Stimulated activated CD8-positive, alpha-beta memory T cell treated with anti-CD3 and anti-CD28 coated beads, Interleukin-7, amount 100 ng/mL, for 48 hours (primary cell): ENCODE results near the gene HMX2.
"Not testable (repeated sequence)": the region's sequence is repeated elsewhere in the genome, so short reads cannot be mapped to it uniquely, and the experiment has no call there.

ENCODE experiments used
- DNase-seq, 2 donors: peaks; one replicate each; pipeline ENCODE4 v3.0.0-alpha.2; 2020; ENCODE audit warnings: low read depth in 1 of 2; ENCODE audit errors: extremely low read depth in 1 of 2

The HMX2 gene

DNA sequence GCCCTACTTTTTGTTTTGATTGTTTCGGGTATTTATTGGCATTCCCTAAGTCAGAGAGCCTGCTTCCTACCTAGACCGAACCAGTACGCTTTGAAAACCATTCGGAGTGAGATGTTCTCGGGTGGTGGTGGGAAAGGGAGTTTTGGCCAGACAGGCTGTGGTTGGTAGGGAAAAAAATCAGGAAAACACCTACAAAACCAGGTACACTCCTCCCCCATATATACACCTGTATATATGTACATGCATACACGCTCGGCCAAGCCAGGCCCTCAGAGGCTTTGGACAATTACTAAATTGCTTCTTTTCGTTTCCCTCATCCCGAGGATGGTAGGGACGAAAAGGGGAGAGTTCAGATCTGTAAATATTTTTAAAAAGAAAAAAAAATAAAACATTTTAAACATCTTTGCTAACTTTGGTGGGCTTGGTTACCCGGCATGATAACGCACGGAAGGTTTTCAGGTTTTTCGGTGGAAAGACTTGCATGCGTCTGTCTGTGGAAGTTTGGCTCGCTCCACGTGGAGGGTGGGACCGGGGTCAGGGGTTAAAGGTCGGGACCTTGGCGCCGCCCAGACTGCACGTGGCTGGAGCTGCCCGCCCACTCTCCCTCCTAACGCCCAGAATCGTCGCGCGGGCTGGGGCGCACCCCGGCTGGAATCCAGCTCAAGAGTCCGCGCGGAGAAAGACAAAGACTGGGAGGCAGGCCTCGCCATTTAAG lies 2.5 kb downstream of the HMX2 start:
- DNase-seq = no peak

DNA sequence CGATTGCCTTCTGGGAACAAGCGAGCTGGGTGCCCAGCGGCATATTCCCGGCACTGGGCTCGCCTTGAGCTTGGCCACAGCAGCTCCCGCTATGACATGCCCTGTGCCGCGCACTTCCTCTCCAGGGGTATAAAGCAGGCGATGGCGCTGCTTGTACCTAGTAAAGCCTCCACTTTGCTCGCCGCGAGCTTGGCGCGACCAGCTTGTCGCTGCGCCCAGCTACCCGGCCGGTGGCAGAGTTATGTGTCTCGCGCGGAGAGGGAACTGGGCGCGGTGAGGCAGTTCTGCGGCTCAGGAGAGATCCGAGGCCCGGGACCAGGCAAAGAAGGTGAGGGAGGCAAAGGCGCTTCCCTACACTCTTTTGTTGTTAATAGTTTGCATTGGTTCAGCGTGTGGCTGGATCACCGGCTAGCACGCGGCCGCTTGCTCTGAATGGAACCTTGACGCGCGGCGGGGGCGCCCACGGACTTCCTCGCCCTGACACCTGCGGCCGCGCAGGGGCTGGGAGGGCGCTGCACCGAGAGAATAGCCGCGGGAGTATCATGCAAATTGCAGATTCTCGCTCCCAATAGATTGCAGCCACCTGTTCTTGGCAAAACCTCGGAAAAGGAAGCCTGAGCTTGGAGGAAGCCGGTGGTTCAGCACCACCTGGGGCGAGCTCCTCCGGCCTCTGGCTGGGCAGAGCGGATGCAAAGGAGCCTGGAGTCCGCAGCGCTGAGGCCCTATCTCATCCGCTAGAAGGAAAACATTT lies 3.2 kb downstream of the HMX2 start:
- DNase-seq = no peak

DNA sequence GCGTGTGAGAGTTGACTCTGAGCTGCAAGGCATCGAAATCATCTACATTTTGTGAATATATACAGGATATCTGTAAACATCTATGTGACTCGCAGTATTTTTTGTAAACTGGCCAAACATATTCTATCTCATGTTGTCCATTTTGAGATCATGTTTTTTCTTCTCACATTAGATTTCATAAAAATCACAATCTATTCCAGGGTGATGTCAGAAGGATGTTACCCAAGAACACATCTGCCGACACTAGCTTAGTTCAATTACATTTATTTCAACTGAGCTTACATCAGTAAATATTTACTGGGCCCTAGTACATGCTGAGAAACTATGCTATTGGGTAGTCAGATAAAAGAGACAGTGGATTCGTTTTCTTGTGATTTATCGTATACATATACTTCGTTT lies 3.8 kb downstream of the HMX2 start:
- DNase-seq = no peak

- DNase-seq = no peak
Measured at GRCh38 chr10:123153486-123154091, 5.7 kb downstream of the HMX2 start.

GRCh38 chr10:123154092-123154710 lies 6.3 kb downstream of the HMX2 start, which contains the start of gene BUB3:
BUB3 (plus strand) TSS chr10:123154402; CDS start chr10:123154918, 516 bp downstream.
- DNase-seq = peak; percentile 89 to 95

GRCh38 chr10:123154711-123155505 lies 7.0 kb downstream of the HMX2 start:
- no peak for DNase-seq

DNA sequence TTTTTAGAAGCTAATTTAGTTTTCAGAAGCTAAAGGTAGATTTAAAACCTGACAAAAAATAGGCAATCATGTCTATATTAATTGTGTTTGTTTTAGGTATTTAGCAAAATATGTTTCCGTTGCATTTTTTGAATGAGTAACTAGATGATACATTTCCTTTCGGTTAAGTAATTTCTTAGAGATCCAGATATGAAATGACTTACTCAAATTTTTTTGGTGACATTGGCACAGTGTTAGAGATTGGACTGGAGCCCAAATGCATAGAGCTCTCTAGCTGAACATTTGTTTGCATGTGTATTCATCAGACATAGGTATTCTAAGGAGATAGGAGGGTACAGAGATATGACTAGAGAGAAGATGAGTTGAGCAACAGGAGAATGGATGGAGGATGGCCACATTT lies 8.1 kb downstream of the HMX2 start:
- DNase-seq = no peak

- DNase-seq = no peak
Measured at GRCh38 chr10:123157210-123157609, 9.3 kb downstream of the HMX2 start.

GRCh38 chr10:123158682-123159081 lies 10.7 kb downstream of the HMX2 start:
- no peak for DNase-seq

- DNase-seq = no peak
Measured at GRCh38 chr10:123160311-123160980, 12.5 kb downstream of the HMX2 start.

DNA sequence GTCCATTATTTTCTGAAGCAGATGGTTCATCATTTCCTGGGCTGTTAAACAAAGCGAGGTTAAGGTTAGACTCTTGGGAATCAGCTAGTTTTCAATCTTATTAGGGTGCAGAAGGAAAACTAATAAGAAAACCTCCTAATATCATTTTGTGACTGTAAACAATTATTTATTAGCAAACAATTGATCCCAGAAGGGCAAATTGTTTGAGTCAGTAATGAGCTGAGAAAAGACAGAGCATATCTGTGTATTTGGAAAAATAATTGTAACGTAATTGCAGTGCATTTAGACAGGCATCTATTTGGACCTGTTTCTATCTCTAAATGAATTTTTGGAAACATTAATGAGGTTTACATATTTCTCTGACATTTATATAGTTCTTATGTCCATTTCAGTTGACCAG lies 16.4 kb downstream of the HMX2 start:
- no peak for DNase-seq

GRCh38 chr10:123165445-123166072 lies 17.6 kb downstream of the HMX2 start:
- no peak for DNase-seq

DNA sequence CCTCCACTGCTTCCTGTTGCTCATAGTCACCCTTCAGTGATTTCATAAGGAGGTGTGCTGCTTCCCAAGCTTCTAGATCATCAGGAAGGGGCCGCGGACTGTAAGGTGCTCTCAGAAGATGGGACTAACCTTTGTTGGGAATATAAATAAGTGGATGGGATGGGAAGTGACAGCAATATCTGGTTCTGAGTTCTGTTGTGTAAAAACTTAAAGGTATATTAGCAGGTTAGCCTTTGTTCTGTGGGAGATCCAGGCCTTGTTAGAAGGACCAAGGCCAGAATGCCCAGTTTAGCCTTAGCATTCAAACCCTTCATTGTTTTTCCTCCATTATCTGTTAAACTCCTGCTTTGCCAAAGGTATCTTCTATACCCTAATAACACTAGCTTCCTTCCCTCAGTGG lies 18.7 kb downstream of the HMX2 start:
- no peak for DNase-seq

DNA sequence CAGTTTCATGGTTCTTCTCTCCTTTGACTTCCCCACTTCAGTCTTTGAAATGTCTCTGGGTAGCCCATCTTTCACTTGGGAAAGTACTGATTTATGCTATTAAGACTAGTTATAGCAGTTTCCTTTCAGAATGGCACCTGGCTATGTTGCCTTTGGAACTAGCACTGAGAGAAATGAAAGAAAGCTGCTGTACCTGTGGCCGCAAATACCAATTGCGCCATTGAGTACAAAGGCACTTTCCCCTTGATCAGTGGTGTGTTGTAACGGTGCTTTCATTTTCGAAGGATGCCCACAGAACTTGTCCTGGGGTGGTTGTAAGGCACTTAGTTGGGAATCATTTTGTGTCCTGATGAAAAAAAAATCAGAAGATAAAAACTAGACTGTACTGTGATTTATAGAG lies 23.0 kb downstream of the HMX2 start:
- no peak for DNase-seq

GRCh38 chr10:123171616-123172015 lies 23.7 kb downstream of the HMX2 start:
- DNase-seq = not testable (repeated sequence)

DNA sequence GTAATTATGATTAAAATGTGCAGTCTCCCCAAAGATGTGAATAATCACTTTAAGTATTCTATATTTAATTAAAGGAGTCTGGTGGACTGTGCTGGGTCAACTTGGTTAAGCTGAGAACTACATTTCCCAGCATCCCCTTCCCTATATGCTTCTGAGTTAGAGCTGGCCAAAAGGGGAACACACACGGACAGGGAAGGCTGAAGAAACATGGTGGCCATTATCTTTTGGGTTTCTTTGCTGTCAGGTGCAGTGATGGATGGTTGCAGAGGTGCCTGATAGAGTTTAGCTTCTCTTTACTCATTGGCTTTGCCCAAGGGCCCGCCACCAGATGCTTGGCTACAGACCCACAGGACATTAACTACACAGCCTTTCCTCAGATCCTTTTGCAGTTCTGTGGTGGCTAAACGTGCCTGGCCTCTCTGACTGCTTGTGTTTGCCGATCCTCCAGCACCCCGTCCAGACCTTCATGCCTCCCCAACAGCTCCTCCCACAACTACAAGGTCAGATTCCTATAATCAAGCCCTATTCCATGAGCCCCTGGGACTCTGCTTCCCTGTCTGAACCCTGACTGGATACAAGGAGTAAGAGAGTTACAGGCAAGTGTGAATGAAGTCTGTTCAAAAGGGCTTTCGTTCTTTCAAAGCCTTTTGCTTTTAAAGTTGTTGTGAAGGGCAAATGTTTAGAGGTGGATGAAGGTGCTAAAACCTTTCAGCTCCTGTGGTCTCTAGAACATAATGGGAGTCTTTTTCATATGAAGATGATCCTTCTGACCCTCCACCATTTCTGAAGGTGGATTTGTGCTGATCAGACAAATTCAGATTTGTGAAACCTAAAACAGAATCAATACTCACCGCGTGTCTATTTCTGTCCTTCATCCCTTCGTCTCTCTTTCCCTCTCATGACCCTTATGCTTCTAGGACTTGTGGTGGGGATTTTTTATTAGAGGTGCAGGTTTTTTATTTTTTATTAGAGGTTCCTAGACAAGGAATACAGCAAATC lies 27.8 kb downstream of the HMX2 start:
- DNase-seq = no peak

GRCh38 chr10:123178390-123178789 lies 30.5 kb downstream of the HMX2 start:
- not testable (repeated sequence) for DNase-seq
